Fibroblast of the conjunctiva (primary cell): ENCODE data around the gene PLA2G3.

ENCODE experiments used
- DNase-seq: peaks from one replicate; pipeline ENCODE4 v3.0.0-alpha.2; 2010; ENCODE audit warnings: low read depth

PLA2G3 gene

GRCh38 chr22:31144223-31144622 is 3.9 kb upstream of the PLA2G3 start:
- no peak for DNase-seq

- no peak for DNase-seq
Measured at GRCh38 chr22:31143537-31143936, 3.2 kb upstream of the PLA2G3 start.

GRCh38 chr22:31143038-31143437 is 2.7 kb upstream of the PLA2G3 start:
- DNase-seq, result no peak

GRCh38 chr22:31142285-31142684 is 2.0 kb upstream of the PLA2G3 start:
- no peak for DNase-seq

- no peak for DNase-seq
Measured at GRCh38 chr22:31141551-31141950, 1.2 kb upstream of the PLA2G3 start.

- DNase-seq, result no peak
Measured at GRCh38 chr22:31140746-31141145, 438 bp upstream of the PLA2G3 start.

DNA sequence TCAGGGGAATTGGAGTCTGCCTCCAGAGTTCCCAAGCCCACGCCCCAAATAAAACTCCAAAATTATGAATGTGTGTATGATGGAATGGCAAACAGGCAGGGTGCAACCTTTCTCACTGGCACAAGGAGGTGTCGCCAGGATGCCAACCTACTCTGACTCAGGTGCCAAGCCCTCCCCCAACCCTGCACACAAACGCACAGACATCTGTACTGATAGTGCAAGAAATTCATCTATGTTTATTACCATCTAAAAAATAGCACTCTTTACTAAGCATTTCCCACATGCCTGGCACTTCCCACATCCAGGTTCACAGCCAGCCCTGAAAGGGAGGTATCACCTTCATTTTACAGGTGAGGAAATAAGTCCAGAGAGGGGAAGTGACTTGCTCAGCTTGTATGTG is 1.2 kb downstream of the PLA2G3 start:
- DNase-seq, result no peak

- no peak for DNase-seq
Measured at GRCh38 chr22:31138126-31138525, 2.2 kb downstream of the PLA2G3 start.

DNA sequence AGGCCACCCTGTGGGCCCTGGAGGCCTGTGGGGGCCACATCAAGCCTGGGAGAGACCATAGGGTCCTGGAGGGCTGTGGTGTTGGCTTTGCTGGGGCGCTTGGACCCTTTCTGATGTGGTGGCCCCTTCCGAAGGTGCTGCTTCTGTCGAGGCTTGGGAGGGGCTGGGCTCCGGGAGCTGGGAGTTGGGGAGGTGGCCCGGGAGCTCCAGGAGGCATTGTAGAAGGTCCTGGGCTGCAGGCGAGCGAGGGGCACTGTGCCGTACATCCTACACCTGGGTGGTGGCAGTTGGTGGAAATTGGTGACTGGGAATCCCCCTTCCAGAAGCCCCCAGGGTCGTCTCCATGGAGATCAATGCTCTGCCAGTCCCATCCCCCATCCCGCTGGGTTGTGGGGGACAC is 2.6 kb downstream of the PLA2G3 start:
- DNase-seq, result no peak

- DNase-seq, result no peak
Measured at GRCh38 chr22:31136711-31137110, 3.6 kb downstream of the PLA2G3 start.

GRCh38 chr22:31136155-31136554 is 4.2 kb downstream of the PLA2G3 start:
- DNase-seq, result no peak

GRCh38 chr22:31135706-31136105 is 4.6 kb downstream of the PLA2G3 start:
- no peak for DNase-seq

- DNase-seq, result no peak
Measured at GRCh38 chr22:31134688-31135087, 5.6 kb downstream of the PLA2G3 start.

- DNase-seq, result no peak
Measured at GRCh38 chr22:31133911-31134310, 6.4 kb downstream of the PLA2G3 start.

DNA sequence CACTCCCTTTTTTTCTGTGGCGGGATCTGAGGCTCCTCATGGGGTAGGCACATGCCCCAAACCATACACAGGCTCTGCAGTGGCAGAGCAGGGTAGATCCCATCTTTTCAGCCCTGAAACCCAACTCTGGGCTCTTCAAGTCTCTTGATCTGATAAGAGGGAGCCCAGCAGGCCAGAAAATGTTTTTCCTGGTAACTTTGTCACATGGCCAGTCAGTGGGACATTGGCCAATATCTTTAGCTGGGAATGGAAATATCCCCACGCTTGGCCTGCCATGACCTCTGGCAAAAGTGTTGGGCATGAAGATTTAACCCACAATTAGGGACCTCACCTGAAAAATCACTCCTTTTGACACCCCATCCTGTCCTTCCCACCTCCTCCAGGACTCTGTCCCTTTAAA is 9.4 kb downstream of the PLA2G3 start:
- no peak for DNase-seq

DNA sequence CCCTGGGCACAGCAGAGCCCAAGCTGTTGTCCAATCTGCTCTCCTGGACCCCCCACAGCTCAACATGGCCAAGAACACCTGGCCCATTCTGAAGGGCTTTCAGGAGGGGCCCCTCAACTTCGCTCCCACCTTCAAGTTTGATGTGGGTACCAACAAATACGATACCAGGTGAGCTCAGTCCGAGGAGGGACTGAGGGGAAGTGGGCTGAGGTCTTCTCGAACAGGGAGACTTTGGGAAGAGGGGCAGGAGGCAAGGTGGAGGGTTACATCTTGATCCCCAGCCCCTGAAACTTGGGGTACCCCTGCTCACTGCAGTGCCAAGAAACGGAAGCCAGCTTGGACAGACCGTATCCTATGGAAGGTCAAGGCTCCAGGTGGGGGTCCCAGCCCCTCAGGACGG is 12.2 kb downstream of the PLA2G3 start:
- DNase-seq, result no peak

DNA sequence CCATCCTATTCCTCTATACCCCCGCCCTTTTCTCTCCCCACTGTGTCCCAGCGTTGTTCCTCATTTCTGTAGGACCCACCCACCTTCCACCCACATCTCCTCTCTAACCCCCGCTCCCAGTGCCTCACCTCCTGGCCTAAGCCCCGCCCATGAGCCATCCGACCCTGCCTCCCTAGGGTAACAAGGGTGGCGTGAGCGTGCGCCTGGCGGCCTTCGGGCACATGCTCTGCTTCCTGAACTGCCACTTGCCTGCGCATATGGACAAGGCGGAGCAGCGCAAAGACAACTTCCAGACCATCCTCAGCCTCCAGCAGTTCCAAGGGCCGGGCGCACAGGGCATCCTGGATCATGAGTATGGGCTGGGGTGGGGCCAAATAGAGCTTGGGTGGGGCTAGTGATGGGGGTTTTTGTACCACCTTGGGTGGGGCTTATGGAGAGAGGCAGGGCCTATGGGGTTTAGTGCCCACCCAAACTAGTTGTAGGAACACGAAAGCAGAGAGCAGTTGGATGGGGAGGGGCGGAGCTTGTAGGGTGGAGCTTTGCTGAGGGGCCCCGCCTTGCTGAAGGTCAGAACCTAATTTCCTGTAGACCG is 13.0 kb downstream of the PLA2G3 start:
- DNase-seq, result no peak

GRCh38 chr22:31126869-31127175 is 13.5 kb downstream of the PLA2G3 start:
- no peak for DNase-seq

GRCh38 chr22:31126128-31126868 is 14.0 kb downstream of the PLA2G3 start:
- no peak for DNase-seq

- DNase-seq, result no peak
Measured at GRCh38 chr22:31125521-31126117, 14.7 kb downstream of the PLA2G3 start.

DNA sequence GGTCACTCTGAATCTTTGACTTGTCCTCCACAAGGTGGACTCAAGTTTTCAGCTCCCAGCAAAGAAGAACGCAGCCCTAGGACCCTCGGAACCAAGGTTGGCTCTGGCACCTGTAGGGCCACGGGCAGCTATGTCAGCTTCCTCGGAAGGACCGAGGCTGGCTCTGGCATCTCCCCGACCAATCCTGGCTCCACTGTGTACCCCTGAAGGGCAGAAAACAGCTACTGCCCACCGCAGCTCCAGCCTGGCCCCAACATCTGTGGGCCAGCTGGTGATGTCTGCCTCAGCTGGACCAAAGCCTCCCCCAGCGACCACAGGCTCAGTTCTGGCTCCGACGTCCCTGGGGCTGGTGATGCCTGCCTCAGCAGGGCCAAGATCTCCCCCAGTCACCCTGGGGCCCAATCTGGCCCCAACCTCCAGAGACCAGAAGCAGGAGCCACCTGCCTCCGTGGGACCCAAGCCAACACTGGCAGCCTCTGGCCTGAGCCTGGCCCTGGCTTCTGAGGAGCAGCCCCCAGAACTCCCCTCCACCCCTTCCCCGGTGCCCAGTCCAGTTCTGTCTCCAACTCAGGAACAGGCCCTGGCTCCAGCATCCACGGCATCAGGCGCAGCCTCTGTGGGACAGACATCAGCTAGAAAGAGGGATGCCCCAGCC is 15.4 kb downstream of the PLA2G3 start:
- no peak for DNase-seq

DNA sequence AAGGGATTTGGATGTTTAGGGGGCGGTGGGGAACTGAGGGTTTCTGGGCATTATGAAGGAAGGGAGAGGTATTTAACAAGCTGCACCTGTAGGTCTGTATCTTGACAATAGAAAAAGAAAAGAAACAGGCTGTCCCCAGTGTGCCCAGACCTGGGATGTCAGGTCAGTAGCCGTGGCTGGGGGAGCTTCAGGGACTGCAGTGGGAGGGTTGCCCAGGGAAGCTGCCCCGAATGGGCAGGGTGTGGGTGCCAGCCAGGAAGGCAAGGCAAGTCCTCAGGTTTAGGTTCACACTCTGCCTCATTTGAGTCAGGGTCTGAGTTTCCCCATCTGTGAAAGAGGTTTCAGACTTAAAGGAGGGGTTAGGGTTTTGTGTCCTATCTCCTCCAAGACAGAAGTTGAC is 16.0 kb downstream of the PLA2G3 start:
- DNase-seq, result no peak

DNA sequence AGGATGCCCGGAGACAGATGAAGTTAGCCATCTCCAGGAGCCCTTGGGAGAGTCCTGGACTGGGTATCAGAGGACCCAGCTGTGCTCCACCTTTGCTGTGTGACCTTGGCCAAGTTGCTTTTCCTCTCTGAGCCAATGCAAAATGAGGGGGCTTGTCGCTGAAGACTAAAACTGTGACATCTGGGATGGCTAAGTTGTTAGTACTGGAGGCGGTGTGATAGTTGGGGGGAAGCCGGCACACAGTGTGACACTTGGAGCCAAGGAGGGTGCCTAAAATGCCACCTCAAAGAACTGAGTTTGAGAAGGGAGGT is 17.1 kb downstream of the PLA2G3 start:
- DNase-seq, result no peak
